ENCODE data around the gene SCARB2. TPM values are rescaled to one million over a fixed set of nuclear protein-coding genes. Genes with fewer than 3 reads are reported as not detected.

Gene SCARB2
- total RNA-seq, 1 donor from 2014 or later: 176 TPM

DNA sequence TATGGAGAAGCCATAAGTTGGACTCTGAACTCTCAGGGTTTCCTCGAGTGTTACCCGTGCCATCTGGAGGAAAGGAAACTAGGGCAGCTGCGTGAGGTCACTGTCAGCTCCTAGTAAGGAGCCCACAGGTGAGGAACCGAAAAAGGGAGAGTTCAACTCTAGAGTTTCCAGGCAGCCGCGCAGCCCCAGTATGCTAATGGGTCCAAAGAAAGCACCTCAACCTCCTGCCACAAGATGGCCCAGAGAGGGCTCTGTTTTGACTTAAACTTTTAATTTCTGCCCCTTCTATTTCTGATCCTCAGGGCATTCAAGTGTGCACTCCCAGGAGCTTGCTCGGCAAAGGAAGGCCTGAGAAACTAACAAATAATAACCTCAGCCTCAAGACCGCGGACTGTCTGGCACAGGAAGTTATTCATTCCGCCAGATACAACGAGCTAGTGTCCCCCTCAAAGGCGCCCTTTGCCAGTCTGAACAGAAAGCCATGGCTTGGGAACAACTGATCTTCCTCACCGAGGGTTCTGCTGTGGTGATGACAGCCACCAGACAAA, 13.9 kb downstream of the SCARB2 start:
- DNase-seq (ENCODE audit: low spot score): no peak

DNA sequence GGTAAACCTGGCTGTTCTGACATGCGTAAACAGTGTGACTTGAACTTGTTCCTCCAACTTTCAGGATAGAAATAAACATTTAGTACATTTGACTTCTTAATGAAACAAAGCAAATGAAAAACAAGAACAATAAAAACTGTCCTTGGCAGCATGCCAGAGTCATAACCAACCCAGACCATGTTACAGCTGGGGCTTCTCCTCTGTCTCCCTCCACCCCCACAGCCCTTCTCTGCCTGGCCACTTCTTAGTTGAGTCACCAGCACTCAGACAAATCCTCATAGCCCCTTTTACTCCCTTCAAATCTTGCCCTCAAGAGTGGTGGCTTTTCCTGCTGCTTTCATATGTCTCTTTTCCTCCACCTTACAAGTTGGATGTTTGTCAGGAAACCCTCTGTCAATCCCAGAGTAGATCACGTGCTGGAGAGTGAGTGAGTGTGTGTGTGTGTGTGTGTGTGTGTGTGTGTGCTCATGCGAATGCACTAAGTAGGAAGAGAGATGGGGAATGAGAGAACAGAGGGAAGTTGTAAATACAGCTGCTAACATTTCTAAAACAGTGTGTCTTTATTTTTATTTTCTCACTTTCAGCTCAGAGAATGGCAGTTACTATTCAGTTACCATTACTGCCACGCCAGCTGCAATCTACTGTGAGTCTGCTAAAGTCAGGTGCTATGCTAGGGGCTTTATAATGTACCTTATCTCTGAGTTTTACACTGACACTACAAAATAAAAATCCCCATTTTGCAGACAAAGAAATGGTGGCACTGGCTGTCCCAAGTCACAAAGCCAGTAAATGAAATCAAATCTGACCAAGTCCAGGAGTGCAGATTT, 15.0 kb downstream of the SCARB2 start:
- no peak for DNase-seq (ENCODE audit: low spot score)

DNA sequence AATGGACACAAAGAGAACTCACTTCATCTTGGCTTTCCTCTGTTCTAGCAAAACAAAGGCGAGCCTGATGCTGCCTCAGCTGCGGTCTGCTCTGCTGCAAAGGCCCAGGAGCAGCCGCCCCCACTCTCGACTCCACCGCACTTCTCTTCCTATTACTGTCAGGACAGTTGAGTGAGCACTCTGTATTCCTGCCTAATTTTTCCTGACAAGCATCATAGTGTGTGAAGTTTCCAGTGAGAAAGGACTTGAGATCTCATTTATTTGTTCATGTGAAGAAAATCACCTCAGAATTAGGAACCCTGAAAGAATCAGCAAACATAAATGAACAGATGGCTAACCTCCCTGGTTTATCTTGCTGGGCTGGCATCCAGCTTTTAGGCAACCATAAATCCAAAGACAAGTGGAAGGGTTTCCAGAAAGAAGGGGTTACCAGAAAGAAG, 15.6 kb downstream of the SCARB2 start:
- DNase-seq (ENCODE audit: low spot score): no peak

DNA sequence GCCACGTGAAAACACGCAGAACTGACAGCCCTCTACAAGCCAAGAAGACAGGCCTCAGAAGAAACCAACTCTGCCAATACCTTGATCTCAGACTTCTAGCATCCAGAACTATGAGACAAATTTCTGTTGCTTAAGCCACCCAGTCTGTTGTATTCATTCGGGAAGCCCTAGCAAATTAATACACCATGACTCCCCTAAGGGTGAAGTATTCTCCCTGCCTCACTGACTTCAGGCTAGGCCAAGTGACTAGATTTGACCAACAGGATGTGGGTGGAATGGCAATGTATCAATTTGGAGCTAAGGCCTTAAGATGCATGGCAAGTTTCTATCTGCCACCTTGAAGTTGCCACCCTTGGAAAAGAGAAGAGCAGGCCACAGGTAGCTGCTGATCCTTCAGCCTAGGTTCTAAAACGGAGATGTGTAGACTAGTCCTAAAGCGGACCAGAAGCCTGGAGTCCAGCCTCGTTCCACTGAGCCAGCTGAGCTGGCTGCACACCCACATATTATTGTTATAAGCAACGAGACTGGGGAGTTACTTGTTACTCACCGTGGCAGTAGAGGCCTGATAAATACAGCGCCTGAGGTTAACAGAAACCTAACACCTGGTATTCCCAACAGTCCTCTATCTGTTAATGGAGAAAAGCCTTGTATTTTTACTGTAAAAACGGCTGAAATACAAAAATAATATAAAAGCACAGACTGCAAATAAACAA, 16.4 kb downstream of the SCARB2 start:
- no peak for DNase-seq (ENCODE audit: low spot score)

DNA sequence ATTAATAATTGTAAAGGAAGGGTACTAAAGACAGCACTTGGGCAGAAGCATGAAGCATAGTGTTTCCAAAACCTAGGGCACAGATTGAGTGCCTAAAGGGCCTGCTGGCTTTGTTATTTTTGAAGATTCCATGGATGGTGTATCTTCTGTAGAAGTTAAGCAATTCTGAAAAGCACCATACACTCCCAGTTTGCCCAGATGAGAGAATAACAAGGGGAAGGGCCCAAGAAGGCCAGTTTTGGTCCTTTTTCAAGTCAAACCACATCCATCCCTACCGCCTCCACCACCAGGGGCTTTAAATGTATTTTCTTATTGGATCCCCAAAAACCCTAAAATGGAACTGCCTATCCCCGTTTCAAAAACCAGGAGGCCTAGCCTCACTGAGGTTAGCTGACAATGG, 17.2 kb downstream of the SCARB2 start:
- DNase-seq (ENCODE audit: low spot score): no peak

DNA sequence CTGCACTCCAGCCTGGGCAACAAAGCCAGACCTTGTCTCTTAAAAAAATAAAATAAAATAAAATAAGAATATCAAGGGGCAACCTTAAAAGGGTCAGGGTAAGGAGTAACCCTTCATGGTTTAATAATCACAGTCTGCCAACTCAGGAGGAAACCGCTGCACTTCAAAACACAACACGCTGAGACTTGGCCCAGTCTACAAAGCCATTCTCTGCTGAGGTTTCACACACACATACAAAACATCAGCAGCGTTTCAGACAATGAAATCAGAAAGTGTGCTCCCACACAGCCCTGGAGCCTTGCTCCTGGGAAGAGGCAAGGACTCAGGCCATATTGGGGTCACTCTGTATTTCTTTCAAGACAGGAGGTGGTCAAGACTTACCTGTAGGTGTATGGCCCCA, 18.3 kb downstream of the SCARB2 start:
- no peak for DNase-seq (ENCODE audit: low spot score)

DNA sequence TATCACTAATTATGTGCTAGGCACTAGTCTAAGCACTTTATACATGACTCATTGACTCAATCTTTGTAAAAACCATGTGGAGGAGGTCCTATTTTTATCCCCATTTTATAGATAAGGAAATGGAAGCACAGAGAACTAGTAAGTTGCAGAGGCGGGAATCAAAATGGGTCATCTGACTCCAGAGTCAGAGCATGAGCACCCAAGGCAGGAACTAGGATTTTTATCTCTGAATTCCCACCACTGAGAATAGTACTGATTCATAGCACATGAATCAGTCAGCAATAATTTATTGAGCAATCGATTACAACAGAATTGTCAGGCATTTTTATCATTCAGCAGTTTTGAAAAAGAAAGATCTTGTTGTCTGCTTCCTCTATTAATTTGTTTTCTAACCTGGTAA, 19.3 kb downstream of the SCARB2 start:
- no peak for DNase-seq (ENCODE audit: low spot score)

DNA sequence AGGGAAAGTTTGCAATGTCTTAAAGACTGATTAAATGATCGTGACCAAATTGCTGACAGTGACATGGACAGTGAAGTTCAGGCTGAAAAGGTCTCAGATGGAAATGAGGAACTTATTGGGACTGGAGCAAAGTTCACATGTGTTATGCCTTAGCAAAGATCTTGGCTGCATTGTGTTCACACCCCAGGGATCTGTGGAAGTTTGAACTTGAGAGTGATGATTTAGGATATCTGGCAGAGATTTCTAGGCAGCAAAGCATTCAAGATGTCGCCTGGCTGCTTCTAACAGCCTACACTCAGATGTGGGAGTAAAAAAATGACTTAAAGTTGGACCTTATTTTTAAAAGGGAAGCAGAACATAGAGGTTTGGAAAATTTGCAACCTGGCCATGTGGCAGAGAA, 21.4 kb downstream of the SCARB2 start:
- no peak for DNase-seq (ENCODE audit: low spot score)

DNA sequence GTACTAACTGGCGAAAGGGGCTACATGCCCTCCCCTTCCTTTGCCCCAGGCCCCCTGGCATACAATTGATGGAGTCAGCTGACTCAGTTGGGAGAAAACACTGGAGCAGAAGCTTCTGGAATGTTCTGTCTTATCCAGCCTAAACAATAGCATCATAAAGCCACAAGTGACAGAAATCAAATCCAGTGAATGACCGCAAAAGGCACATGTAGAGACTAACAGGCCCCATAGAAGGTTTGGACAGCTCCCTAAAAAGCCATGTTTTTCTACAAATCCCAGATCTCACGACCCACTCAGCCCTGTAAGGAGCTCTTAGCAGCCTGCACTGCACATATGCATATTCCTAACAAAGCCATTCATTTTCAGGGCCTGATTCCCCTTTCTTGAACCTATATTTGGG, 25.1 kb downstream of the SCARB2 start:
- DNase-seq (ENCODE audit: low spot score): no peak

DNA sequence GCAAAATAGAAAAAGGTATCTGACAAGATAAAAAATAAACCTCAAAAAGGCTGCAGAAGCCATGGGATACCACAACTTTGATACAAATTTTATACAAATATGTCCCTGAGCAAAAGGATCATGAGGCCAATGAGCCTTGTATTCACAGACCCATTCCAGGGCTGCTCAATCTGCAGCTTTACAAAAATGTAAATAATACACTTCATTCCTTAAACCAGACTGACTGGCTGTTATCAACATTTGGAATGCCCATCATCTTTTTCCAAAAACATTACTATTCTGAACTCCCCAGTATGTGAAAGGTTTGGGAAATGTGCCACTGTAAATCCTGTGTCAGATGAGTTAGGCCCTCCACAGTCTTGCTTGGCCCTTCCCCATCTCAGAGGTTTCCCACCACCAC, 25.5 kb downstream of the SCARB2 start:
- no peak for DNase-seq (ENCODE audit: low spot score)

DNA sequence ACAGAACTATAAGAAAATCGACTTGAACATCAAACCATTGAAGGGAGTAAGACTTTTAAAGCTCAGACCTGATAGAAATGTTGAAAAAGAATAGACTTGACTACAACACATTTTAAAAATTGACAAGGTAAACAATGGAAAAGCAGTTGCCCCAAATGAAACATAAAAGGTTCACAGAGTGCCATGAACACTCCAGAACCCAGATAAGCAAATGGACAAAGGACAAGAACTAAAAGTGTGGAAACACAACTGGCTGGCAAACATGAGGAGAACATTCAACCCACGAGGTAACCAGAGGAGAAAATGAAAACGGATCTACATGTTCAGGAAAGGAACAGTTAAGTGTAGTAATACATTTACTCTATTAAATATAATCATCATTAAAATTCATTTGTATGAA, 26.5 kb downstream of the SCARB2 start:
- DNase-seq (ENCODE audit: low spot score): no peak

DNA sequence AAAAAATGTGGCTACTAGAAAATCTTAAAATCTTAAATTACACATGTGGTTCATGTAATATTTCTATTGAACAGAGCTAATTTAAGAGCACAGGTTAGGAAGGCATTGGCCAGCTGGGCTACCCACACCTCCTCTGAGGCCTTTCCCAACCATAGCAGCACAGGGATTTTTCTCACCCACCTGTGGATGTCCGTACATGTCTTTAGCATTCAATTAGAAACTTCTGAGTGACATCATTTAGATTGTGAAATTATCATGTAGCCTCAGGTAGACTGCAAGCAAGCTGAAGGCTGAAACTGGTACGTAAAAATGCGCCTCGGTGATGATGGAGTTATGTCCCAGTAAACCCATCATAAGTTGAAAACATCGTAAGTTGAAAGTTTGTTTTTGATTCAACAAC, 31.2 kb downstream of the SCARB2 start:
- no peak for DNase-seq (ENCODE audit: low spot score)

DNA sequence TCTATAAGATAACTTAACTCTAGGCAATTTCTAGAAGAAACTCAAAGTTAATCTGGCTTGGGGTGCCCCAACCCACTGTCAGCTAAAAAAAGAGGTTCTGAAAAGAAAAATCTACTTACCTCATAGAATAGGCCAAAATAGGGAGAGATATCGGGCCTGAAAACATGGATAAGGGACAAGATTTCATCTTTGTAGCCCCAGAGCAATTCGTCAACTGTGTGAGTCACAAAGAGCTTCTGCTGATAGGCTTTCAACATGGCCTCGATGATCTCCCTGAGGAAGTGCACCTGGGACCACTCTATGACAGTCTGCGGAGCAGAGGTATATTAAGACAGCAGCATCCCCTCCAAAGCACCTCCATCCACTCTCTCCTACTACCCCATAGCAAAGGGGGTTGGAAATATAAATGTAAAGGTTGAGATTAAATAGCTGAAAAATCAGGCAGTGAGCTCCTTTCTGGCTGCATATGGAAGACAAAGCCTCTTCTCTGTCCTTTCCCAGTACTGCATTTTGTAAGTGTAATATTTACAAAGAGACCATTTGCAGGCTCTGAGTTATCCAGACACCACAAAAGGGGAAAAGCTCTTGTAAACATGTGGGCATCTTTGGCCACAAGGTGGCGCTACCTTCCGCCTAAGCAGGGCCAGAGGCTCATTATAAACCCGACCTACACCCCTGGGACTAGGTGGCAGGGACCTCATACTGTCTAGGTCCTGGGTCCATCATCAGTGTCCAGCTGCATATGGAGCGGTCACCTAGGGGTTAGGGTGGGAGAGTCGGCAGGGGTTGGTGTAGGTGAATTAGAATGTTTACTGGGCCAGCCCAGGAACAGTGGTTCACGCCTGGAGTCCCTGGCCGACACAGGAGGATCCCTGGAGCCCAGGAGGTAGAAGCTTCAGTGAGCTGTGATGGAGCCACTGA, 34.0 kb downstream of the SCARB2 start:
- peak; percentile 92 for DNase-seq (ENCODE audit: low spot score)

DNA sequence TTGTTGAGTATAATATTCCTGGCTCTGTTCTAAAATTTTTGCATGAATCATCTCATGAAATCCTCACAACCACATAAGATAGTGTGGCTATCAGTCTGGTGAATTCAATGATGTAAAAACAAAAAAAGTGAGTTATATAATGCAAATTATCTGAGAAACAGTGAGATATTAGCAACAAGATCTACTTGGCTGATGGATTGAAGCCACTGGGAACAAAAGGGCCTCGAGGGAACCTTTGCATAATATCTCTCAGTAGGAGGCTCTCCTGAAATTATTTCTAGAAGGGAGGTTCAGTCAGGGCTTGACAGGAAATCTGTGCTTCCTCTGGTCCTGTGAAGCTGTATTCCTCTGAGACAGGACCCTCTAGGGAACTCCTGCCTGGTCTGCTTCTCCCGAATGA, 35.3 kb downstream of the SCARB2 start:
- no peak for DNase-seq (ENCODE audit: low spot score)

DNA sequence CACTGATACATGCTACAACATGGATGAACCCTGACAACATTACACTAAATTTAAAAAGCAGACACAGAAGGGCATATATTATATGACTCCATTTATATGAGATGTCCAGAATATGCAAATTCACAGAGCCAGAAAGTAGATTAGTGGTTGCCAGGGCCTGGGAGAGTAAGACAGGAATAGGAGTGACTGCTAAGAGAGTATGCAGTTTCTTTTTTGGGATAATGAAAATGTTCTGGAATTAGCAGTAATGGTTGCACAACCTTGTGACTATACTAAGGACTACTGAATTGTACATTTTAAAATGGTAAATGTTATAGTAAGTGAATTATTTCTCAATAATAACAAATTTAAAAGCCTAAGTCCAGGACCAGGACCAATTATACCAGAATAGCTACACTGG, 35.9 kb downstream of the SCARB2 start:
- no peak for DNase-seq (ENCODE audit: low spot score)

DNA sequence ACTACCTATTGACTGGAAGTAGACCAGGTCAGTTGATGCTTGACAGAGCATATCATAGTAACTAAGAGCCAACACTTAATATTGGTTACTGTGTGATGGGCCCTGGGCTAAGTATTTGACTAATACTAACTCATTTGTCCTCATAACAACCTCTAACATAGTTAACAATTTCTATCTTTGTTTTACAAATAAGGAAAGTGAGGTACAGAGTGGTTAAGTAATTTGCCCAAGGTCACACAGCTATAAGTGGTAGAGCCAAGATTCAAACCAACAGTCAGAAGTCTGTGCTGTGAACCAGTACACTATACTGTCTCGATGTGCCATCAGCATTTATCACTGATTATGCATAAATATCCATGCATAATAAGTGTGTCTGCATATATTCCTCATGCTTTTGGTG, 38.3 kb downstream of the SCARB2 start:
- DNase-seq (ENCODE audit: low spot score): no peak

DNA sequence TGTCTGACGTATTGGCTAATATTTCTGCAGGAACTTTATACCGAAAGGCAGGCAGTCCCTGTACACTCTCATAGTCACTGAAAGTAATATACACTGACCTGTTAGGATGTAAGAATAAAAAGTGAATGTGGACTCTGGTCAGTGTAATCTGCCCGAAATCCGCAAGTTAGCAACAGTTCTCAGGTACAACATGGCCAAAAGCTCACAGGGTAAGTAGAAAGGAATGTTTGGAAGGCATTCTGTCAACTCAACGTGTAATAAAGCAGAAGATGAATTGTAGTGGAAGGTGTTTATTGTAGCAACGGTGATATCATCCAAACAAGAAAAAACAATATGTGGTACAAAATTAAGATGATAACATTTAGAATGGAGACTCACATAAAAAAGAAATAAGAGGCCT, 39.4 kb downstream of the SCARB2 start:
- DNase-seq (ENCODE audit: low spot score): no peak

DNA sequence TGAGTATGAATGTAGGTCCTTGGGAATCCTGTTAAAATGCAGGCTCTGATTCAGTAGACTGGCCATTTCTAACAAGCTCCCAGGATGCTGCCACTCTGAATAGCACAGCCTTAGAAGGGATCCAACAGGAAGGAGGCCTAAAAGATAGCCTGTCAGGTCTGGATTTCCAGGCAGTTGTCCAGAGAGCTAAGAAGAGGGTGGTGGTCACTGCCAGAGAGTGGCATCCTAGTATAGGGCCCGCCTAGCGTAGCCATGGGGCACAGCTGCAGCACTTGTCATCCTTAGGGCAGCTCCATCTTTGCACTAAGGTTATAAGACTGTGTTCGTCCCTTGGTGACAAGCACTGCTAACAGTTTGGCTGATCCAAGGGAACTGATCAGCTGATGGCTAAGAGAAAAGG, 44.9 kb downstream of the SCARB2 start:
- no peak for DNase-seq (ENCODE audit: low spot score)

DNA sequence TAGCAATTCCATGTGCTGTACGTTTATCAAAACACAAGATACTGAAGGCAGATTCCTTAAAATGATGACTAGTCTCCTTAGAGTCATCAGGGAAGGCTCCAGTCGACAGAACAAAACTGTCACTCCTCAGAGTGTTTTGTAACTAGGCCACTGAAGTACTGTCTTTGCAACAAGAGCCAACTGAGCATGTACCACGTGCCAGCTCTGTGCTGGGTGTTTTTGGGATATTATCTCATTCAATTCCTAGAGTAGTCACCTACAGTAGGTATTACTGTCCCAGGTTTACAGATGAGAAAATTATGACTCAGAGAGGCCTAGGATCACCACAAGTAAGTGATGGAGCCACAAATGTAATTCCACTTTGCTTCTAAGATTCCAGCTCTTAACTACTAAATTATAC, 47.1 kb downstream of the SCARB2 start:
- no peak for DNase-seq (ENCODE audit: low spot score)

DNA sequence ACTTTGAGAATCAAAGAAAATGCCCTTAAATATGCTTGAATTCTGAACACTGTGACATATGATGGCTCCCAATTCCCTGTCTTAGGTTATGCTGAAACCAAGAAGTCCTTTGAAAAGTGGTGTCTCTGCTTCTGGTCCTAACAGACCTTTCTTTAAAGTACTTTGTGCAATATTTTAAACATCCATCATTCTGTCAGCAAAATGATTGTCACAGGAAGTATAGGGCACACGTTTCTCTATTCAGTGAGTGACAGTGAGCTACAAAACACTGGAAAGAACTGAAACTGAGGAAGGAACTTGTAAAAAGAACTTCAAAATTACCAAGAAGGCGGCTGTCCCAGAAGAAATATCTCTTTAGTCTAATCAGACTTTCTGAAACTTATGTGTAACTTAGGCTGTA, 53.3 kb downstream of the SCARB2 start:
- no peak for DNase-seq (ENCODE audit: low spot score)

DNA sequence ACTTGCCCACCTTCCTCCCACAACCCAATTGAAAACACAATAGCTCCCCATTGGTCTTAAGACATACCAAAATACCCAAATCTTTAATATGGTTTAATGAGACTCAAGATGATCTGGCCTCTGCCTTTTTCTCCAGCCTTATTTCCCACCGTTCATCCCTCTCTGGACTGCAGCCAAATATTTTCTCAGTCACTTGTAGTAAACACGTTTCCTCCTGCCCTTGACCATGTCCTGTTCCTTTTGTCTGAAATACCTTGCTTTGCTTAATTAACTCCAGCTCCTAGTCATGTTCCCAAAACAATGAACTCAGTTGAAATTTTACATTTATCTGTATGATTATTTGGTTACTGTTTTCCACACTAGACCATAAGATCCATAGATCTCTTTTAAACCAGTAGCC, 57.0 kb downstream of the SCARB2 start:
- DNase-seq (ENCODE audit: low spot score): no peak

DNA sequence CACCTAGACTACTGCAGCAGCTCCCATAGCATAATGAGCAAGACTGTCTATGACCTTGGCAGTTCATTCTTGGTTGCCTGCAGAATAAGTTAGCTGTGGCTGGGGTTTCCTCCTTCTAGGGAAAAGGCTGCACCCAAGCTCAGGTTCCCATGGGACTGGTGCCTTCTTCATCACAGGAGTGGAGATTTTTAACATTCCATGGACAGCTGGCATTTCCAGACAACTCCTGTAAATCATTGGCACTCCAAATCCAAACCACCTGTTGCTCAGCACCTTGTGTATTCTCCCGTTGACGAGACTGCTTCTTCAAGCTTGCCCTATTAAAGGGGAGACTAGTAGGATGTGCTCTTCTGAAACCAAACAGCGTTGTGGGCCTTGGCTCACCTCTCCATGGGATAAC, 57.6 kb downstream of the SCARB2 start:
- no peak for DNase-seq (ENCODE audit: low spot score)
